ENCODE results near the gene AIRE.
"Not testable (repeated sequence)": the region's sequence is repeated elsewhere in the genome, so short reads cannot be mapped to it uniquely, and the experiment has no call there.

DNA sequence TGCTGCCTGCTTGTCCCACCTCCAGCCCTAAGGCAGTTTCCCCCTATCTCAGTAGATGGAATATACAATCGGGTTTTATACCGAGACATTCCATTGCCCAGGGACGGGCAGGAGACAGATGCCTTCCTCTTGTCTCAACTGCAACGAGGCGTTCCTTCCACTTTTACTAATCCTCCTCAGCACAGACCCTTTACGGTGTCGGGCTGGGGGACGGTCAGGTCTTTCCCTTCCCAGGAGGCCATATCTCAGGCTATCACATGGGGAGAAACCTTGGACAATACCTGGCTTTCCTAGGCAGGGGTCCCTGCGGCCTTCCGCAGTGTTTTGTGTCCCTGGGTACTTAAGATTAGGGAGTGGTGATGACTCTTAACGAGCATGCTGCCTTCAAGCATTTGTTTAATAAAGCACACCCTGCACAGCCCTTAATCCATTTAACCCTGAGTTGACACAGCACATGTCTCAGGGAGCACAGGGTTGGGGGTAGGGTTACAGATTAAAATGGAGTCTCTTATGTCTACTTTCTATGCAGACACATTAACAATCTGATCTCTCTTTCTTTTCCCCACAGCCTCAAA, 2.4 kb upstream of the AIRE start:
- TF ChIP-seq, protein P1, sequence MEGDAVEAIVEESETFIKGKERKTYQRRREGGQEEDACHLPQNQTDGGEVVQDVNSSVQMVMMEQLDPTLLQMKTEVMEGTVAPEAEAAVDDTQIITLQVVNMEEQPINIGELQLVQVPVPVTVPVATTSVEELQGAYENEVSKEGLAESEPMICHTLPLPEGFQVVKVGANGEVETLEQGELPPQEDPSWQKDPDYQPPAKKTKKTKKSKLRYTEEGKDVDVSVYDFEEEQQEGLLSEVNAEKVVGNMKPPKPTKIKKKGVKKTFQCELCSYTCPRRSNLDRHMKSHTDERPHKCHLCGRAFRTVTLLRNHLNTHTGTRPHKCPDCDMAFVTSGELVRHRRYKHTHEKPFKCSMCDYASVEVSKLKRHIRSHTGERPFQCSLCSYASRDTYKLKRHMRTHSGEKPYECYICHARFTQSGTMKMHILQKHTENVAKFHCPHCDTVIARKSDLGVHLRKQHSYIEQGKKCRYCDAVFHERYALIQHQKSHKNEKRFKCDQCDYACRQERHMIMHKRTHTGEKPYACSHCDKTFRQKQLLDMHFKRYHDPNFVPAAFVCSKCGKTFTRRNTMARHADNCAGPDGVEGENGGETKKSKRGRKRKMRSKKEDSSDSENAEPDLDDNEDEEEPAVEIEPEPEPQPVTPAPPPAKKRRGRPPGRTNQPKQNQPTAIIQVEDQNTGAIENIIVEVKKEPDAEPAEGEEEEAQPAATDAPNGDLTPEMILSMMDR (IDR thresholded peaks at IDR 0.05), result not testable (repeated sequence)
- not testable (repeated sequence) for TF ChIP-seq POLR2A (IDR thresholded peaks at IDR 0.05)
